ENCODE data around the gene DHX9.
A peak's percentile ranks its signal among the peaks of the same experiment; 100 is the strongest.
"Not testable (repeated sequence)": the region's sequence is repeated elsewhere in the genome, so short reads cannot be mapped to it uniquely, and the experiment has no call there.

DHX9 gene

DNA sequence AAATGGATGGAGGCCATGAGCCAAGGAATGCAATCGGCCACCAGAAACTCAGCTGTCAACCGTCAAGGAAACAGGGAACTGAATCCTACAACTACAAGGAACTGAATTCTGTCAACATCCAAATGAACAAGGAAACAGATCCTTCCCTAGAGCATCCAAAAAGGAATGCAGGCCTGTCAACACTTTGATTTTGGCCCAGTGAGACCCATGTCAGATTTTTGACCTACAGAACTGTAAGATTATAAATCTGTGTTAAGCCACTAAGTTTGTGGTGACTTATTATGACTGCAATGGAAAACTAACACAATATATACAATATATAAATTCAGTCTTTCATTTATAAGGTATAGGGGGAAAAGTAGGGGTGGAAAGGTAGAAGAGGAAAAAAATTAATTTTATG is 58.5 kb downstream of the DHX9 start:
- DNase-seq (ENCODE audit: low read depth) = no peak
- H3K4me3 ChIP-seq (ENCODE audit: control insufficient read depth, low read depth, low read length) = no peak overlapping the region
- TF ChIP-seq, protein P1, sequence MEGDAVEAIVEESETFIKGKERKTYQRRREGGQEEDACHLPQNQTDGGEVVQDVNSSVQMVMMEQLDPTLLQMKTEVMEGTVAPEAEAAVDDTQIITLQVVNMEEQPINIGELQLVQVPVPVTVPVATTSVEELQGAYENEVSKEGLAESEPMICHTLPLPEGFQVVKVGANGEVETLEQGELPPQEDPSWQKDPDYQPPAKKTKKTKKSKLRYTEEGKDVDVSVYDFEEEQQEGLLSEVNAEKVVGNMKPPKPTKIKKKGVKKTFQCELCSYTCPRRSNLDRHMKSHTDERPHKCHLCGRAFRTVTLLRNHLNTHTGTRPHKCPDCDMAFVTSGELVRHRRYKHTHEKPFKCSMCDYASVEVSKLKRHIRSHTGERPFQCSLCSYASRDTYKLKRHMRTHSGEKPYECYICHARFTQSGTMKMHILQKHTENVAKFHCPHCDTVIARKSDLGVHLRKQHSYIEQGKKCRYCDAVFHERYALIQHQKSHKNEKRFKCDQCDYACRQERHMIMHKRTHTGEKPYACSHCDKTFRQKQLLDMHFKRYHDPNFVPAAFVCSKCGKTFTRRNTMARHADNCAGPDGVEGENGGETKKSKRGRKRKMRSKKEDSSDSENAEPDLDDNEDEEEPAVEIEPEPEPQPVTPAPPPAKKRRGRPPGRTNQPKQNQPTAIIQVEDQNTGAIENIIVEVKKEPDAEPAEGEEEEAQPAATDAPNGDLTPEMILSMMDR (conservative IDR thresholded peaks at IDR 0.05; ENCODE audit: control insufficient read depth, insufficient read depth, low read depth, low read length) = no peak

DNA sequence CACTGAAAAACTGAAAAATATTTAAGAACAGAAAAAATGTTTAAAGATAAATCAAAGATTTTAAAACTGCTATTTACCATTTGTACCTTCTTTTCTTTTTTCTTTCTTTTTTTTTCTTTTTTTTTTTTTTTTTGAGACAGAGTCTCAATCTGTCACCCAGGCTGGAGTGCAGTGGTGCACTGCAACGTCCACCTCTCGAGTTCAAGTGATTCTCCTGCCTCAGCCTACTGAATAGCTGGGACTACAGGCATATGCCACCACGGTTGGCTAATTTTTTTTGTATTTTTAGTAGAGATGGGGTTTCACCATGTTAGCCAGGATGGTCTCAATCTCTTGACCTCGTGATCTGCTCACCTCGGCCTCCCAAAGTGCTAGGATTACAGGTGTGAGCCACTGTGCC is 62.8 kb downstream of the DHX9 start:
- not testable (repeated sequence) for H3K4me3 ChIP-seq (ENCODE audit: control insufficient read depth, low read depth, low read length); DNase-seq (ENCODE audit: low read depth)

DNA sequence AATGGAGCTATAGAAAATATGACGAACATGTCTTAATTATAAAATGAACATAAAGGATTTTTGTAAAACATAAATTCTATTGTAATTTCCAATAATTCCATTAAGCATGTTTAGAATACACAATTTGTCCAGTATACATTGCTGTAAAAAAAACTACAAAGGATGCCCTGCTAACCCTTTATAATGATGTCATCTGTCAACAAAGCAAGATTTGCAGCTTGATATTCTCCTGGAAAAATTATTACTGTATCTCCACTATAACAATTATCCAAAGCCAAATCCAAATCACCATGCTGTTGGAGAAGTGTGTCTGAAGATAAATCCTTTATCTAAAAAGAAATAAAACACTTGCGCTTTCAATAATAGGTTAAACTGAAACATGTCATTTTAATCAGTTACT is 66.2 kb downstream of the DHX9 start:
- TF ChIP-seq, protein P1 (conservative IDR thresholded peaks at IDR 0.05; ENCODE audit: control insufficient read depth, insufficient read depth, low read depth, low read length) = no peak
- DNase-seq (ENCODE audit: low read depth) = no peak

DNA sequence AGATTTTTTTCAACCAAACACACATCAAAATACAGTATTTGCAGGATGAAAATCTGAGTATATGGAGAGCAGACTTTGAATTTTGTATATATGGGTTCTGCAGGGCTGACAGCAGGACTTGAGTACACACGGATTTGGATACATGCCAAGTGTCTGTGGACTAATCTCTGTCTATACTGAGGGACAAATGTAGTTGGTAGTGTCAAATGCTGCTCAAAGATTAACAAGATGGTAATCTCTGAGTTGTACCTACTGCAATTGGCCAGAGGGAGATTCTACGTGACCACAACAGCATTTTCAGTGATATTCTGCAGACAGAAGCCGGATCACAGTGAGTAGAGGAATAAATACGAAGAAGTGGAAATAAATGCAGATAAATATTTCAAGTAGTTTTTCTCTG is 70.4 kb downstream of the DHX9 start:
- no peak for DNase-seq (ENCODE audit: low read depth)
- H3K4me3 ChIP-seq (ENCODE audit: control insufficient read depth, low read depth, low read length) = no peak overlapping the region
- TF ChIP-seq, protein P1 (conservative IDR thresholded peaks at IDR 0.05; ENCODE audit: control insufficient read depth, insufficient read depth, low read depth, low read length) = no peak

More for the DNA sequence above, 66.2 kb downstream of the DHX9 start:
- no peak overlapping the region for H3K4me3 ChIP-seq (ENCODE audit: control insufficient read depth, low read depth, low read length)

DNA sequence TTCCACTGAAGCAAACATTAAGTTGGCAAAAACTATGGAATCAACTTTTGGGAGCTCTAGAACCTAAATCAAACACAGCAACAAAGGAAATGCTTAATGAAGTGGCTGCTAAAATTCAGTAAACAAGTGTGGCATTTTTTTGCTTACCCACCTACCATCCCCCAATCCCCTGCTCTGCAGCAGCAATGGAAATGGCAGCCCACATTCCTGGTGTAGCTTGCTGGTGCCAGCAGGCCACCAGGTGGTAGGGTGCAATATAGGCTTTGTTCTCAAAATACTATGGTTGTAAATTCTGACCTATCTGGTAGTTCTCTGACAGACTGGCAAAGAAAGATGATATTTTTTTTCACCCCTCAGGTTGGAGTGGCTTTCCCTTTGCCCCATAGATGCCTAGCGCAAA is 71.0 kb downstream of the DHX9 start:
- TF ChIP-seq, protein P1 (conservative IDR thresholded peaks at IDR 0.05; ENCODE audit: control insufficient read depth, insufficient read depth, low read depth, low read length) = no peak
- no peak overlapping the region for H3K4me3 ChIP-seq (ENCODE audit: control insufficient read depth, low read depth, low read length)
- DNase-seq (ENCODE audit: low read depth) = no peak

DNA sequence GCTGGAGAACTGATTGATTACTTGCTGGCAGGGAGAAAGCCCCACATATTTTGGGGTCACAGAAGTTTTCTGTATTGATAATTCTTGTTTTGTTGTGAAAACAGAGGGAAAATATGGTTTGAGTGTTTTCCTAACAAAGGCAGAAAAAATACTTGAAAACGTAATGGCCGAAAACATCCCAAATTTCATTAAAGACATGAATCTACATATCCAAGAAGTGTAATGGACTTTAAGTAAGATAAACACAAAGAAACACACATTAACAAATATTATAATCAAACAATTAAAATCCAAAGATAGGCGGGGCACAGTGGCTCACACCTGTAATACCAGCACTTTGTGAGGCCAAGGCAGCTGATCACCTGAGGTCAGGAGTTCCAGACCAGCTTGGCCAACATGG is 74.3 kb downstream of the DHX9 start:
- no peak for DNase-seq (ENCODE audit: low read depth)
- TF ChIP-seq, protein P1 (conservative IDR thresholded peaks at IDR 0.05; ENCODE audit: control insufficient read depth, insufficient read depth, low read depth, low read length) = no peak

DNA sequence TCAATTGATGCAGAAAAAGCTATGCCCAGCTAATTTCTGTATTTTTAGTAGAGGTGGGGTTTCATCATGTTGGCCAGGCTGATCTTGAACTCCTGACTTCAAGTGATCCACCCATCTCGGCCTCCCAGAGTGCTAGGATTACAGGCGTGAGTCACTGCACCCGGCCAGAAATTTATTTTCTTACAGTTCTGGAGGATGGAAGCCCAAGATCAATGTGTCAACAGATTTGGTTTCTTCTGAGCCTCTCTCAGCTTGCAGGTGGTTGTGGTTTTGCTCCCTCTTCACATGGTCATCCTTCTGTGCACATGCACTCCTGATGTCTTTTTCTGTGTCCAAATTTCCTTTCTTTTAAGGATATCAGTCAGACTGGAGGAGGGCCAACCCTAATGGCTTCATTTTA is 78.2 kb downstream of the DHX9 start:
- no peak overlapping the region for H3K4me3 ChIP-seq (ENCODE audit: control insufficient read depth, low read depth, low read length)
- TF ChIP-seq, protein P1 (conservative IDR thresholded peaks at IDR 0.05; ENCODE audit: control insufficient read depth, insufficient read depth, low read depth, low read length) = no peak
- DNase-seq (ENCODE audit: low read depth) = peak; percentile 57

More for the DNA sequence above, 74.3 kb downstream of the DHX9 start:
- H3K4me3 ChIP-seq (ENCODE audit: control insufficient read depth, low read depth, low read length) = no peak overlapping the region
